ENCODE measurements around the gene DPH1.

DNA sequence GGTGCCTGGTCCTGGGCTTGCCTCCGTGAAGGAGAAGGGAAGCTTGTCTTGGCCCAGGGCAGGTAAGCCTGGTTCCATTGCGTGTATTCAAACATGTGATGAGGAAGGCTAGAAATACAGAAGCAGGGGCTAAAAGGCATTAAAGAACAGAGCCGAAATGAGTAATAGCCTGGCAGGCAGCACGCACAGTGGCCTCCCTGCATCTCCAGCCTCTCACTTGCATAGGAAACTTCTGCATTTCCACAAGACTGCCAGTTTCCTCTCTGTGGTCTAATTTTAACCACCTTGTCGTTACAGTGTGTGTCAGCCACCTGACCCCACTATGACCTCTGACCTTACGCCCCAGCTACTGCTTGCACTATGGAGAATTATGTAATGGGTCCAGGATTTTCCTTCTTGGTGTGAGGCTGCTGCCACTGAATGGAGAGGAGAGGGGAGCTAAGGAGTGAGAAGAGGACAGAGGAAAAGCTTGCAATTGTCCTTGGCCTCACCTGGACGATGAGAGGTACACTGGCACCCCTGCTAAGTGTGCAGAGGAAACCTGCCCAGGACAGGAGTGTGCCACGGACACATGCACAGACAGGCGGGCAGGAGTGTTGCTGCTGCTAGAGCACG is 57.8 kb downstream of the DPH1 start:
- TF ChIP-seq, protein P1, sequence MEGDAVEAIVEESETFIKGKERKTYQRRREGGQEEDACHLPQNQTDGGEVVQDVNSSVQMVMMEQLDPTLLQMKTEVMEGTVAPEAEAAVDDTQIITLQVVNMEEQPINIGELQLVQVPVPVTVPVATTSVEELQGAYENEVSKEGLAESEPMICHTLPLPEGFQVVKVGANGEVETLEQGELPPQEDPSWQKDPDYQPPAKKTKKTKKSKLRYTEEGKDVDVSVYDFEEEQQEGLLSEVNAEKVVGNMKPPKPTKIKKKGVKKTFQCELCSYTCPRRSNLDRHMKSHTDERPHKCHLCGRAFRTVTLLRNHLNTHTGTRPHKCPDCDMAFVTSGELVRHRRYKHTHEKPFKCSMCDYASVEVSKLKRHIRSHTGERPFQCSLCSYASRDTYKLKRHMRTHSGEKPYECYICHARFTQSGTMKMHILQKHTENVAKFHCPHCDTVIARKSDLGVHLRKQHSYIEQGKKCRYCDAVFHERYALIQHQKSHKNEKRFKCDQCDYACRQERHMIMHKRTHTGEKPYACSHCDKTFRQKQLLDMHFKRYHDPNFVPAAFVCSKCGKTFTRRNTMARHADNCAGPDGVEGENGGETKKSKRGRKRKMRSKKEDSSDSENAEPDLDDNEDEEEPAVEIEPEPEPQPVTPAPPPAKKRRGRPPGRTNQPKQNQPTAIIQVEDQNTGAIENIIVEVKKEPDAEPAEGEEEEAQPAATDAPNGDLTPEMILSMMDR (IDR thresholded peaks at IDR 0.05): no peak
- TF ChIP-seq POLR2AphosphoS5 (IDR thresholded peaks at IDR 0.05) (peak; percentile 27), POLR2A (IDR thresholded peaks at IDR 0.05) (no peak)

All from gastroesophageal sphincter (tissue), 3 donors.